Right lobe of liver (tissue), 6 donors: ENCODE data around the gene PLEKHM2. TPM values are rescaled to one million over a fixed set of nuclear protein-coding genes. Genes with fewer than 3 reads are reported as not detected.

ENCODE experiments used
- ATAC-seq, 4 donors: fragments of 200-7000 bp; cut with Tn5 transposase; one replicate each; pipeline ENCODE4 v1.9.1; 2020; ENCODE audit warnings: mild to moderate bottlenecking in 4 of 4, moderate library complexity in 4 of 4
- DNase-seq, 3 donors: peaks; one replicate each; pipeline ENCODE4 v3.0.0-alpha.2; 2020
- H3K27ac ChIP-seq, 3 donors: fragments of 200-600 bp; one replicate each; pipeline ENCODE4 v1.8.0; 2022
- H3K27me3 ChIP-seq, 2 donors: fragments of 200-600 bp; one replicate each; pipeline ENCODE4 v1.8.0; 2022
- H3K36me3 ChIP-seq, 4 donors: fragments of 200-600 bp; sonication (generic) in 1 of 4; one replicate each; pipeline versions ENCODE4 v1.5.1 to v1.8.0; 2017 to 2022; ENCODE audit warnings: control low read depth in 1 of 4
- H3K4me1 ChIP-seq, 4 donors: fragments of 200-600 bp; sonication (generic) in 1 of 4; one replicate each; pipeline versions ENCODE4 v1.5.1 to v1.8.0; 2017 to 2022; ENCODE audit warnings: control low read depth in 1 of 4
- H3K4me3 ChIP-seq, 3 donors: fragments of 200-600 bp; one replicate each; pipeline ENCODE4 v1.8.0; 2022
- H3K9me3 ChIP-seq, 4 donors: fragments of 200-600 bp; sonication (generic) in 1 of 4; one replicate each; pipeline versions ENCODE4 v1.5.1 to v1.8.0; 2017 to 2022; ENCODE audit warnings: control low read depth in 1 of 4
- POLR2A ChIP-seq: fragments of 450-650 bp; IDR thresholded peaks from one replicate; pipeline ENCODE4 v1.6.1; 2017; ENCODE audit warnings: antibody characterized with exemption, mild to moderate bottlenecking
- WGBS: methylation state at CpG from one replicate; pipeline ENCODE4 v1.1.6; 2018; ENCODE audit warnings: low coverage, low lambda C conversion rate; ENCODE audit not compliant: insufficient coverage; ENCODE audit errors: missing lambda C conversion rate; 5-methylcytosine and 5-hydroxymethylcytosine counted together
- intact Hi-C, 2 donors: fragments of 100-400 bp; cut with DNase I; formaldehyde crosslinking; loops; one replicate each; pipeline versions ENCODE4 v1.11.2 to v1.14.1; 2022
- total RNA-seq, 6 experiments: library from RNA; depleted of rRNA in 2 of 6; stranded (reverse); fragments of >200 nt in 2 of 6; fragmentation: NEBNext Ultra II Directional in 3 of 6; extraction: Animal tissue kit (Norgen Biotek cat#: 25700) in 3 of 6; gene quantifications; one replicate each; pipeline versions ENCODE4 v1.1.0 to v1.2.4, GENCODE V29; 2016 to 2023
- TF ChIP-seq, protein P1 (sequence below), 4 donors: fragments of 200-600 bp in 3 of 4; fragments of 450-650 bp in 1 of 4; IDR thresholded peaks; one replicate each; pipeline versions ENCODE4 v1.5.1 to v1.8.0; 2016 to 2022; ENCODE audit warnings: antibody characterized with exemption in 4 of 4, mild to moderate bottlenecking in 2 of 4
- donor health status: DM: no; HTN: yes; CAD: no.
- donor health status: DM: no; HTN: no; CAD: no.
- donor health status: DM: no; HTN: no; CAD: no.
- donor health status: DM: no; HTN: yes; CAD: no.
- donor health status: DM: no; HTN: yes; CAD: no.

PLEKHM2 gene
- total RNA-seq, 6 experiments from 2014 or later: 15.6 to 27.9 (median 20.2) TPM

DNA sequence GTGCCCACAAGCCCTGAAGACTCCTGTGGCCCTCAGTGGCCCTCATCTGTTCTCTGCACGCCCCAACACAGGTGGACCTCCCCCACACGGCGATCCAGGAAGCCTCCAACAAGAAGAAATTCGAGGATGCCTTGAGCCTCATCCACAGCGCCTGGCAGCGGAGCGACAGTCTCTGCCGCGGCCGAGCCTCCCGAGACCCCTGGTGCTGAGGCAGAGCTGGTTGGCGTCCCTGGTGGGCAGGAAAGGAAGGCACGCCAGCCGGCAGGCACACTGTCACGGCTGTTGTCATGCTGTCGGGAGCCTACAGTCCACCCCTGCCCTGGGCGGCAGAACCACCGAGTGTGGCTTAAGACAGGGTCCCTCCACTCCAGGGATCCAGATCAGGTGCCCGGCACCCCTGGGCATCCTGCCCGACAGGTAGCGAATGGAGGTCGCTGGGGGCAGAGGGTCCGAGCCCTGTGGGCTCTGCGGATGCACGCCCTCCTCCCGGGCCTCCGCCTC is 49.7 kb downstream of the PLEKHM2 start:
- Histone ChIP-seq H3K4me3 (no peak overlapping the region), H3K36me3 (peaks cover 0 to 49% (median 7%) of the 10 kb centered on the region in 4 donors), H3K9me3 (no peaks in the 10 kb centered on the region), H3K4me1 (peaks cover 0 to 31% (median 14%) of the 10 kb centered on the region in 4 donors), H3K27me3 (no peaks in the 10 kb centered on the region), H3K27ac (no peak overlapping the region)
- no peak for DNase-seq
- intact Hi-C loops: loop anchor here (10.0 kb wide), 1 partner anchor 139 kb away; no protein-coding TSS in a partner anchor
- no peak for ATAC-seq
- 80% methylated on average over 4 of the region's 27 CpGs for WGBS
- no peak for TF ChIP-seq POLR2A
- TF ChIP-seq, protein P1, sequence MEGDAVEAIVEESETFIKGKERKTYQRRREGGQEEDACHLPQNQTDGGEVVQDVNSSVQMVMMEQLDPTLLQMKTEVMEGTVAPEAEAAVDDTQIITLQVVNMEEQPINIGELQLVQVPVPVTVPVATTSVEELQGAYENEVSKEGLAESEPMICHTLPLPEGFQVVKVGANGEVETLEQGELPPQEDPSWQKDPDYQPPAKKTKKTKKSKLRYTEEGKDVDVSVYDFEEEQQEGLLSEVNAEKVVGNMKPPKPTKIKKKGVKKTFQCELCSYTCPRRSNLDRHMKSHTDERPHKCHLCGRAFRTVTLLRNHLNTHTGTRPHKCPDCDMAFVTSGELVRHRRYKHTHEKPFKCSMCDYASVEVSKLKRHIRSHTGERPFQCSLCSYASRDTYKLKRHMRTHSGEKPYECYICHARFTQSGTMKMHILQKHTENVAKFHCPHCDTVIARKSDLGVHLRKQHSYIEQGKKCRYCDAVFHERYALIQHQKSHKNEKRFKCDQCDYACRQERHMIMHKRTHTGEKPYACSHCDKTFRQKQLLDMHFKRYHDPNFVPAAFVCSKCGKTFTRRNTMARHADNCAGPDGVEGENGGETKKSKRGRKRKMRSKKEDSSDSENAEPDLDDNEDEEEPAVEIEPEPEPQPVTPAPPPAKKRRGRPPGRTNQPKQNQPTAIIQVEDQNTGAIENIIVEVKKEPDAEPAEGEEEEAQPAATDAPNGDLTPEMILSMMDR (IDR thresholded peaks at IDR 0.05): no peak

- Histone ChIP-seq H3K4me1 (peaks cover 0 to 31% (median 14%) of the 10 kb centered on the region in 4 donors), H3K36me3 (peaks cover 0 to 43% (median 6%) of the 10 kb centered on the region in 4 donors), H3K4me3 (no peak overlapping the region), H3K27ac (peak overlapping the region in 1 of 3 donors; percentile 85), H3K27me3 (no peaks in the 10 kb centered on the region), H3K9me3 (no peaks in the 10 kb centered on the region)
- intact Hi-C loops: loop anchor here (10.0 kb wide), 1 partner anchor 139 kb away; no protein-coding TSS in a partner anchor
- no peak for DNase-seq
- TF ChIP-seq POLR2A: no peak
- TF ChIP-seq, protein P1 (IDR thresholded peaks at IDR 0.05): no peak
- no peak for ATAC-seq
- 90% methylated on average over 6 of the region's 13 CpGs for WGBS
Measured at GRCh38 chr1:15734296-15734695, 50.2 kb downstream of the PLEKHM2 start.

DNA sequence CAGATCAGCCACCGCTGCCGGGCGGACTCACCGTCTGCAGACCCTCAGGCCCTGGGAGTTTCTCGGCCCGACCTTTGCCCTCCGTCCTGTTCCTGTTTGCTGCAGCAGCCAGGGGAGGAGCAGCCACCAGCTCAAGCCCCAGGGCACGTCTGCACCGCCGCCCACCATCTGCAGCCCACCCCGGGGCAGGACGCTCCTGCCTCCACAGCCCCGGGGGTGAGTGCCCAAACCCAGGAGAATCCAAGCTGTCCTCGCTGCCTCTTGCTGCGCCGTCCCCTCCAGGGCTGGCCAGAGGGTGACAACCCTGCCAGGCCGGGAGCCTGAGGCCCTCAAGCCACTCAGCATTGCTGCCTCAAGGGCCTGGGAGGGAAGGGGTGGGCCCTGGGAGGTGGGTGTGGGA is 50.8 kb downstream of the PLEKHM2 start:
- no peak for ATAC-seq
- intact Hi-C loops: loop anchor here (10.0 kb wide), 1 partner anchor 140 kb away; no protein-coding TSS in a partner anchor
- WGBS: 50% methylated on average over 8 of the region's 17 CpGs
- TF ChIP-seq, protein P1 (IDR thresholded peaks at IDR 0.05): no peak
- no peak for TF ChIP-seq POLR2A
- H3K4me3 ChIP-seq: no peak overlapping the region
- no peaks in the 10 kb centered on the region for H3K9me3 ChIP-seq
- H3K27ac ChIP-seq: peak overlapping the region in 1 of 3 donors; percentile 85
- peaks cover 0 to 31% (median 14%) of the 10 kb centered on the region in 4 donors for H3K4me1 ChIP-seq
- peaks cover 0 to 37% (median 6%) of the 10 kb centered on the region in 4 donors for H3K36me3 ChIP-seq
- DNase-seq: no peak
- no peaks in the 10 kb centered on the region for H3K27me3 ChIP-seq

DNA sequence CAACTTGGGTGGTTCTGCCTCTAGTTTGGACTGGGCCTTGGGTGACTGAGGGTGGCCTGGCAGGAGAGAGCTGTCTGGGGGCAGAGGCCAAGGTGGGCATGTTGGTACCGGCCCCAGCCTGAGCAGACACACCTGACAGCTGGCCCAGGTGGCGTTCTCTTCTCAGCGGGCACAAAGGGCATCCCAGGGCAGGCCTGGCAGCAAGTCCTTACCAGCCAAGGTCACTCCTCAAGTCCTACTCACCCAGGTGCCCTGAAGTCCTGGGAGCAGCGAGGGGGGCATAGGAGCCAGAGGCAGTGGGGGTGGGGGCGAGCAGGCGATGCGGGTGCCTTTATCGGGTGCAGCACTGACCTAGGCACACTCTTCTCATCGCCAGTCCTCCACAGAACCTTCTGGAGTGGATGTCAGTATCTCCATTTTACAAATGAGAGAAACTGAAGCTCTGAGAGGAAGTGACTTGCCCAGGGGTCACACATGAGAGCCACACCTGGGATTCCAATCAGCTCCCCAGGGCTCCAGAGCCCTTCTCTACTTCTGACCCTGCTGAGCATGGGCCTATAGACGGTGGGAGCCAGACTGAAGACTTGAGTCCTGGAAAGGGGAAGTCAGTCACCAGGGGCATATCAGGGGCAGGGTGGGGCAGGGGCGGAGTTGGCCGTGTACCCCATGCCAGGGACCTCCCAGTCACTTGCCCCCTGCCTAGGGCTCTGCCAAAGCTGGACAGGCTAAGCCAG is 51.4 kb downstream of the PLEKHM2 start:
- Histone ChIP-seq H3K4me3 (no peak overlapping the region), H3K27me3 (no peaks in the 10 kb centered on the region), H3K9me3 (no peaks in the 10 kb centered on the region), H3K36me3 (peaks cover 0 to 33% (median 6%) of the 10 kb centered on the region in 4 donors), H3K27ac (peak overlapping the region in 1 of 3 donors; percentile 85), H3K4me1 (peaks cover 0 to 31% (median 14%) of the 10 kb centered on the region in 4 donors)
- no peak for TF ChIP-seq POLR2A
- TF ChIP-seq, protein P1 (IDR thresholded peaks at IDR 0.05): no peak
- intact Hi-C loops: loop anchor here (10.0 kb wide), 1 partner anchor 141 kb away; no protein-coding TSS in a partner anchor
- peak; percentile 9 to 54 (median 34) for ATAC-seq
- 0% methylated on average over 1 of the region's 12 CpGs for WGBS
- peak in 2 of 3 donors; percentile 77 to 79 for DNase-seq
